Esophagus muscularis mucosa (tissue), 4 donors: Measurements from ENCODE around the gene MRPL46. TPM values are rescaled to one million over a fixed set of nuclear protein-coding genes. Genes with fewer than 3 reads are reported as not detected.
"Not testable (repeated sequence)": the region's sequence is repeated elsewhere in the genome, so short reads cannot be mapped to it uniquely, and the experiment has no call there.

Experiments used
- DNase-seq: peaks from one replicate; pipeline ENCODE4 v3.0.0-alpha.2; 2017; ENCODE audit errors: extremely low spot score
- H3K27ac ChIP-seq, 4 donors: fragments of 200-600 bp; sonication (generic); replicated peaks in 1 of 4; 1 replicate in 3 of 4; 2 replicates in 1 of 4; pipeline ENCODE4 v1.5.1; 2016 to 2019; ENCODE audit warnings: mild to moderate bottlenecking in 1 of 4
- H3K27me3 ChIP-seq, 4 donors: fragments of 200-600 bp; sonication (generic); one replicate each; pipeline versions ENCODE4 v1.5.1 to v1.6.0; 2016 to 2019
- H3K36me3 ChIP-seq, 4 donors: fragments of 200-600 bp; sonication (generic); one replicate each; pipeline ENCODE4 v1.5.1; 2016 to 2019
- H3K4me1 ChIP-seq, 4 donors: fragments of 200-600 bp; sonication (generic); one replicate each; pipeline ENCODE4 v1.5.1; 2016 to 2019
- H3K4me3 ChIP-seq, 4 donors: fragments of 200-600 bp; sonication (generic); 1 replicate in 2 of 4; 2 replicates in 2 of 4; pipeline ENCODE4 v1.5.1; 2016 to 2019; ENCODE audit warnings: mild to moderate bottlenecking in 4 of 4, moderate library complexity in 1 of 4
- H3K9me3 ChIP-seq, 4 donors: fragments of 200-600 bp; sonication (generic); 1 replicate in 3 of 4; 2 replicates in 1 of 4; pipeline ENCODE4 v1.5.1; 2016 to 2019
- EP300 ChIP-seq: sonication (generic); formaldehyde crosslinking; IDR thresholded peaks from one replicate; pipeline ENCODE4 v1.6.1; 2017; ENCODE audit warnings: antibody characterized with exemption
- POLR2A ChIP-seq: fragments of 450-650 bp; IDR thresholded peaks from one replicate; pipeline ENCODE4 v1.6.1; 2017; ENCODE audit warnings: antibody characterized with exemption, moderate library complexity, mild to moderate bottlenecking, low read depth
- POLR2AphosphoS5 ChIP-seq, 2 donors: sonication (generic); formaldehyde crosslinking; IDR thresholded peaks; one replicate each; pipeline ENCODE4 v1.6.1; 2017; ENCODE audit warnings: antibody characterized with exemption in 2 of 2
- WGBS: methylation state at CpG from one replicate; pipeline ENCODE4 v1.1.5; 2018; 5-methylcytosine and 5-hydroxymethylcytosine counted together
- intact Hi-C: fragments of 100-400 bp; cut with DNase I; formaldehyde crosslinking; loops from one replicate; pipeline ENCODE4 v1.15.1; 2023
- total RNA-seq, 4 donors: library from RNA; depleted of rRNA; stranded (reverse); fragments of >200 nt; gene quantifications; one replicate each; pipeline versions ENCODE4 v1.1.0 to v1.2.1, GENCODE V29; 2016
- TF ChIP-seq, protein P1 (sequence below), 3 experiments: fragments of 200-600 bp in 2 of 3; fragments of 450-650 bp in 1 of 3; sonication (generic) in 2 of 3; IDR thresholded peaks; one replicate each; pipeline ENCODE4 v1.5.1; 2017 to 2019; ENCODE audit warnings: antibody characterized with exemption in 3 of 3, mild to moderate bottlenecking in 2 of 3, moderate library complexity in 1 of 3

Gene MRPL46
- total RNA-seq, 4 donors from 2014 or later, result 14.5 to 27.8 (median 25.1) TPM

DNA sequence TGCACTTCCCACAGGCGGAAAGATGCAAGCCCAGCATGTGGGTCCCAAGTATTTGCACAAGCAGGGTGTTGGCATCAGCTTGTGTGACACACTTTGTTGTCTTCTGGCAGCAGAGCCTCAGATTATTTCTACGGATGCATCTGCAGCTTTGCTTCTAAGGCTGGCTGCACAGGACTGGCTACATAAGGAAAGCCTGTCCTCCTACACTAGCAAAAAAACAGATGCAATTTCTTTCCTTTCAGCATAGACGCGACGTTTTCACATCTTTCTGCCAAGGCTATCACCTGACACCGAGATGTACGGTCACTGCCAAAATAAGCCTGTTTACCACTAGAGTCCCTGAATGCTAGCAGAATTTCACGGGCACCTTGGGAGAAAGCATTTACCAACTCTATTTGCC lies 13.8 kb upstream of the MRPL46 start:
- intact Hi-C loops, result no loop called here
- Histone ChIP-seq H3K4me1 (peaks cover 0 to 6% (median 2%) of the 10 kb centered on the region in 4 donors), H3K36me3 (peaks cover 7 to 50% (median 33%) of the 10 kb centered on the region in 4 donors), H3K4me3 (no peak overlapping the region), H3K9me3 (no peaks in the 10 kb centered on the region), H3K27me3 (no peaks in the 10 kb centered on the region), H3K27ac (no peak overlapping the region)
- WGBS, result 85% methylated on average over 8 of the region's 8 CpGs
- no peak for DNase-seq
- TF ChIP-seq, protein P1, sequence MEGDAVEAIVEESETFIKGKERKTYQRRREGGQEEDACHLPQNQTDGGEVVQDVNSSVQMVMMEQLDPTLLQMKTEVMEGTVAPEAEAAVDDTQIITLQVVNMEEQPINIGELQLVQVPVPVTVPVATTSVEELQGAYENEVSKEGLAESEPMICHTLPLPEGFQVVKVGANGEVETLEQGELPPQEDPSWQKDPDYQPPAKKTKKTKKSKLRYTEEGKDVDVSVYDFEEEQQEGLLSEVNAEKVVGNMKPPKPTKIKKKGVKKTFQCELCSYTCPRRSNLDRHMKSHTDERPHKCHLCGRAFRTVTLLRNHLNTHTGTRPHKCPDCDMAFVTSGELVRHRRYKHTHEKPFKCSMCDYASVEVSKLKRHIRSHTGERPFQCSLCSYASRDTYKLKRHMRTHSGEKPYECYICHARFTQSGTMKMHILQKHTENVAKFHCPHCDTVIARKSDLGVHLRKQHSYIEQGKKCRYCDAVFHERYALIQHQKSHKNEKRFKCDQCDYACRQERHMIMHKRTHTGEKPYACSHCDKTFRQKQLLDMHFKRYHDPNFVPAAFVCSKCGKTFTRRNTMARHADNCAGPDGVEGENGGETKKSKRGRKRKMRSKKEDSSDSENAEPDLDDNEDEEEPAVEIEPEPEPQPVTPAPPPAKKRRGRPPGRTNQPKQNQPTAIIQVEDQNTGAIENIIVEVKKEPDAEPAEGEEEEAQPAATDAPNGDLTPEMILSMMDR (IDR thresholded peaks at IDR 0.05), result no peak
- TF ChIP-seq POLR2AphosphoS5 (IDR thresholded peaks at IDR 0.05) (no peak), POLR2A (no peak), EP300 (no peak)

DNA sequence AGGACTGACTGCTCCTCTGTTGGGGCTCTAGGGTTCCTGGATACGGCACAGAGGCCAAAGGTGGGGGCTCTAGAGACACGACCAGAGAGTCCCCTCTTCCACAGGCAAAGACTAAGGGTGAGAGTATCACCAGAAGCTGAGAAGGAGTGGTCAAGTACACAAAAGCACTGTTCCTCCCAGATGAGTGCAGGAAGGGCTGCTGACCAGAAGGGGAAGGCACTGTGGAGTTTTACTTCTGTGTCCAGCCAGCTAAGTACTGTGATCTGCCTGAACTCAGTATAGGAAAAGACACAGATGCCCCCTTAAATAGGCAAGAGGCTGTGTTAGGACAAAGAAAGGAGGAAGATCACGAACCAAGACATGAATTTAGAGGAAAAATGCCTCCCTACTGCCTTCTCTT lies 12.0 kb upstream of the MRPL46 start:
- H3K4me3 ChIP-seq, result no peak overlapping the region
- WGBS, result 91% methylated on average over 3 of the region's 3 CpGs
- H3K4me1 ChIP-seq, result peaks cover 0 to 6% (median 2%) of the 10 kb centered on the region in 4 donors
- TF ChIP-seq POLR2AphosphoS5 (IDR thresholded peaks at IDR 0.05) (no peak), POLR2A (no peak), EP300 (no peak)
- TF ChIP-seq, protein P1 (IDR thresholded peaks at IDR 0.05), result no peak
- peaks cover 7 to 68% (median 50%) of the 10 kb centered on the region in 4 donors for H3K36me3 ChIP-seq
- no peak overlapping the region for H3K27ac ChIP-seq
- H3K9me3 ChIP-seq, result no peaks in the 10 kb centered on the region
- intact Hi-C loops, result no loop called here
- no peak for DNase-seq
- no peaks in the 10 kb centered on the region for H3K27me3 ChIP-seq

DNA sequence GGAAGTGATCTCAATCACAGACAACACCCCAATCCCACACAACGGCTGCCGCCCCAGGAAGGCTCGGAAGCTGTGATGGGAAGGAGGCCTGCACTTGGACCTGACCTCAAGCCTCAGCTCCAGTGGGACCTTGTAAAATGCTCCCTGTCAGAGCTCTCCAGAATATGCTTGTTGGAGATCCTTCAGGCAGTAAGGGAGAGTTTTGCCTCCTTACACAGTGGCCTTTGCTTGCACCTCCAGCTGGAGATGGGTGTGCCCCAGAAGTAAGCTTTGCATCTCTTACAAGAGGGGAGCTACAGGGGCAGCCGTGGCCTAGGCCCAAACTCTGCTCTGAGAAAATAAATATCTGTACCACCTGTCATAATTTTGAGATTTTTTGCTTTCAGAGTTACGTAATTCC lies 10.7 kb upstream of the MRPL46 start:
- H3K27me3 ChIP-seq, result no peaks in the 10 kb centered on the region
- 90% methylated on average over 5 of the region's 5 CpGs for WGBS
- no peaks in the 10 kb centered on the region for H3K9me3 ChIP-seq
- no peak overlapping the region for H3K27ac ChIP-seq
- TF ChIP-seq, protein P1 (IDR thresholded peaks at IDR 0.05), result no peak
- TF ChIP-seq POLR2AphosphoS5 (IDR thresholded peaks at IDR 0.05), result no peak
- DNase-seq, result no peak
- no peak overlapping the region for H3K4me3 ChIP-seq
- peaks cover 7 to 81% (median 63%) of the 10 kb centered on the region in 4 donors for H3K36me3 ChIP-seq
- H3K4me1 ChIP-seq, result peaks cover 0 to 6% (median 2%) of the 10 kb centered on the region in 4 donors
- intact Hi-C loops, result no loop called here

DNA sequence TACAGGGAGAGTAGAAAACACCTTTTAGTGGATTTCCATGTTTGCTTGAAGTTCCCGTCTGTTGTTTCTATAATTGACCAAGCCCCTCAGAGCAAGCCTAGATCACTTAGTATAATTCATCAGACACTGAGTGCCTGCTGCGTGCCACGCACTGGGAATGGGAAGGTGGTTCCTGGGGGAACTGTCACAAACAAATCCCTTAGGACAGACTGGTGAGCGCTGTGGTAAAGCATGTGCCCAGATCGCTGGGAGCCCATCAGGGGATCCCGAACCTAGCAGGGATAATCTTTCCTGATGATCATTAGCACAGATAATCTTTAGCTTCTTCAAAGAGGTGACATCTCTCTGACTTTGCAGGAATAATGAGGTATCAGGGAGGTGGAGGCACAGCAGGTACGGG lies 9.9 kb upstream of the MRPL46 start:
- Histone ChIP-seq H3K27me3 (no peaks in the 10 kb centered on the region), H3K27ac (no peak overlapping the region), H3K4me1 (peaks cover 0 to 6% (median 2%) of the 10 kb centered on the region in 4 donors), H3K4me3 (no peak overlapping the region), H3K36me3 (peaks cover 15 to 89% (median 70%) of the 10 kb centered on the region in 4 donors), H3K9me3 (no peaks in the 10 kb centered on the region)
- DNase-seq, result no peak
- TF ChIP-seq EP300 (no peak), POLR2A (no peak), POLR2AphosphoS5 (IDR thresholded peaks at IDR 0.05) (no peak)
- TF ChIP-seq, protein P1 (IDR thresholded peaks at IDR 0.05), result no peak
- intact Hi-C loops, result no loop called here
- 91% methylated on average over 7 of the region's 7 CpGs for WGBS

DNA sequence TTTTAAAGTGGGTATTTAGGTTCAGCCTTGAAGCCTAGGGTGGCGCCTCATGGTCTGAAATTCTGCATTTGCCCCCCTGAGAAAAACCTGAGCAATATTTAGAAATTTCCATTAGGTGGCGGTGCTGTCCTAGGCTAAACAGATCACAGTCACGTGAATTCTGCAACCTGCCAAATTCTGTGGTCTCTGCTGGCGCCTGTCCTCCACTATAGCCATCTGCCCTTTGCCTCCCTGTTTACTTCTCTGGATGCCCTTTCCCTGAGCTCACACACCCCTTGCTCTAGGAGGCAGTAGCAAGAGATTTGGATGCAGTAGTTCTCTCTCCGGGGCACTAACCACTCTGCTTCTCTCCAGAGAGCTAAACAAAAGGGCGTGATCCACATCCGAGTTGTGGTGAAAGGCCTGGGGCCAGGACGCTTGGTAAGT lies 9.5 kb upstream of the MRPL46 start:
- no peaks in the 10 kb centered on the region for H3K9me3 ChIP-seq
- H3K36me3 ChIP-seq, result peaks cover 16 to 93% (median 72%) of the 10 kb centered on the region in 4 donors
- TF ChIP-seq, protein P1 (IDR thresholded peaks at IDR 0.05), result peak; percentile 23 to 40 (median 27)
- TF ChIP-seq EP300, result no peak
- peak in 1 of 2 donors; percentile 14 for TF ChIP-seq POLR2AphosphoS5 (IDR thresholded peaks at IDR 0.05)
- intact Hi-C loops, result no loop called here
- 59% methylated on average over 8 of the region's 8 CpGs for WGBS
- no peak for DNase-seq
- H3K4me1 ChIP-seq, result peaks cover 0 to 6% (median 2%) of the 10 kb centered on the region in 4 donors
- H3K27ac ChIP-seq, result no peak overlapping the region
- no peak overlapping the region for H3K4me3 ChIP-seq
- no peaks in the 10 kb centered on the region for H3K27me3 ChIP-seq

DNA sequence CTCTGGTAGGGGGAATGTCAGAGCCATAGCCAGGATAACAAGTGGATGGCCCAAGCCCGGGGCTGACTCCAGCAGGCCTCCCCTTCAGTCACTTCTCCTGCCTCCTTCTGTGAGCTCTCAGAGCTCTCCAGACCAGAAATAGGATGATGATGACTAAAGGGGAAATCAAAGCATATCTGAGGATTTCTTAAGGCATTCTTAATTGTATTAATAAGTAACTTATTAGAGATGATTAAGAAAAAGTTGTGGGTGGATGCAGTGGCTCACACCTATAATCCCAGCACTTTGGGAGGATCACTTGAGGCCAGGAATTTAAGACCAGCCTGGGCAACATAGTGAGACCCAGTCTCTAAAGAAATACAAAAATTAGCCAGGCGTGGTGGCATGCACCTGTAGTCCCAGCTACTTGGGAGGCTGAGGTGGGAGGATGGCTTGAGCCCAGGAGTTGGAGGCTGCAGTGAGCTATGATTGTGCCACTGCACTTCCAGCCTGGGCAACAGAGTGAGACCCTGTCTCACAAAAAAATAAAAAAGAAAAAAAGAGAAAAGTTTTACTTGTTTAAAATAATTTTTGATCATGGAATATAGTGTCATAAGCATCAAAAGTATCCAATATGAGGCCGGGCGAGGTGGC lies 6.6 kb upstream of the MRPL46 start:
- H3K27ac ChIP-seq, H3K4me3 ChIP-seq, H3K9me3 ChIP-seq, H3K27me3 ChIP-seq, DNase-seq, intact Hi-C loops: not testable (repeated sequence)
- Histone ChIP-seq H3K36me3 (peaks cover 16 to 89% (median 67%) of the 10 kb centered on the region in 4 donors), H3K4me1 (peaks cover 1 to 19% (median 10%) of the 10 kb centered on the region in 4 donors)
- WGBS, result 94% methylated on average over 4 of the region's 4 CpGs
